Esophagus squamous epithelium (tissue), 4 donors: ENCODE results near the gene MIOS.

Source experiments
- CTCF ChIP-seq, 6 experiments: fragments of 450-650 bp in 4 of 6; fragments of 200-600 bp in 2 of 6; sonication (generic) in 2 of 6; IDR thresholded peaks; one replicate each; pipeline ENCODE4 v1.5.1; 2016 to 2019; ENCODE audit warnings: antibody characterized with exemption in 6 of 6, mild to moderate bottlenecking in 4 of 6, moderate library complexity in 4 of 6
- POLR2A ChIP-seq, 4 donors: fragments of 450-650 bp; IDR thresholded peaks; one replicate each; pipeline ENCODE4 v1.6.1; 2017; ENCODE audit warnings: antibody characterized with exemption in 4 of 4, mild to moderate bottlenecking in 4 of 4, moderate library complexity in 3 of 4

GRCh38 chr7:7568553-7568952 is 1.9 kb downstream of the MIOS start:
- TF ChIP-seq CTCF (IDR thresholded peaks at IDR 0.05) (no peak), POLR2A (IDR thresholded peaks at IDR 0.05) (no peak)
